CD1c-positive myeloid dendritic cell (primary cell): ENCODE measurements around the gene AKAP1.

Source experiments
- DNase-seq: peaks from one replicate; pipeline ENCODE4 v3.0.0-alpha.2; 2016; ENCODE audit errors: extremely low spot score

The AKAP1 gene

GRCh38 chr17:57105591-57105990, 20.5 kb downstream of the AKAP1 start:
- DNase-seq: no peak

GRCh38 chr17:57106107-57106835, 21.2 kb downstream of the AKAP1 start:
- DNase-seq: no peak

GRCh38 chr17:57106836-57107497, 21.9 kb downstream of the AKAP1 start:
- no peak for DNase-seq

- no peak for DNase-seq
Observed at GRCh38 chr17:57107498-57108101, 22.6 kb downstream of the AKAP1 start.

- DNase-seq: no peak
Observed at GRCh38 chr17:57108671-57109392, 23.8 kb downstream of the AKAP1 start.

GRCh38 chr17:57109393-57110151, 24.5 kb downstream of the AKAP1 start:
- no peak for DNase-seq

GRCh38 chr17:57110152-57110542, 25.1 kb downstream of the AKAP1 start:
- no peak for DNase-seq

GRCh38 chr17:57110579-57111325, 25.7 kb downstream of the AKAP1 start:
- DNase-seq: no peak

GRCh38 chr17:57111386-57111785, 26.3 kb downstream of the AKAP1 start:
- DNase-seq: no peak

- no peak for DNase-seq
Observed at GRCh38 chr17:57113011-57113410, 28.0 kb downstream of the AKAP1 start.

GRCh38 chr17:57113656-57114055, 28.6 kb downstream of the AKAP1 start:
- DNase-seq: no peak

- DNase-seq: peak; percentile 47
Observed at GRCh38 chr17:57114085-57114673, 29.1 kb downstream of the AKAP1 start.

- DNase-seq: no peak
Observed at GRCh38 chr17:57115377-57115776, 30.3 kb downstream of the AKAP1 start.

GRCh38 chr17:57115916-57116315, 30.9 kb downstream of the AKAP1 start:
- DNase-seq: no peak

GRCh38 chr17:57117798-57118197, 32.8 kb downstream of the AKAP1 start:
- DNase-seq: no peak

- DNase-seq: no peak
Observed at GRCh38 chr17:57120814-57121213, 35.8 kb downstream of the AKAP1 start.

- DNase-seq: no peak
Observed at GRCh38 chr17:57121308-57122042, 36.4 kb downstream of the AKAP1 start.

GRCh38 chr17:57124053-57124452, 39.0 kb downstream of the AKAP1 start:
- DNase-seq: no peak

- DNase-seq: no peak
Observed at GRCh38 chr17:57125406-57125805, 40.4 kb downstream of the AKAP1 start.

GRCh38 chr17:57125866-57126265, 40.8 kb downstream of the AKAP1 start:
- DNase-seq: no peak
